GM12878 (cell line): ENCODE measurements around the gene SENP6. TPM values are rescaled to one million over a fixed set of nuclear protein-coding genes. Genes with fewer than 3 reads are reported as not detected.

Source experiments
- EED ChIP-seq: sonication (generic); IDR thresholded peaks from 2 replicates; pipeline ENCODE4 v1.6.1; 2016; ENCODE audit warnings: antibody characterized with exemption, low read depth
- HDGF ChIP-seq: fragments of 450-650 bp; IDR thresholded peaks from 2 replicates; pipeline ENCODE4 v1.6.1; 2016; ENCODE audit warnings: antibody characterized with exemption
- IKZF2 ChIP-seq, 2 experiments: fragments of 450-650 bp; IDR thresholded peaks; 2 replicates each; pipeline ENCODE4 v1.6.1; 2017; ENCODE audit warnings: mild to moderate bottlenecking in 2 of 2, moderate library complexity in 2 of 2
- IRF4 ChIP-seq: IDR thresholded peaks from 2 replicates; pipeline ENCODE4 v1.6.1; 2011; ENCODE audit warnings: low read depth, low read length
- NFYB ChIP-seq: IDR thresholded peaks from 2 replicates; pipeline ENCODE4 v1.6.1; 2011; ENCODE audit warnings: low read depth, mild to moderate bottlenecking, low read length, improper control_type of control experiment, moderate library complexity; ENCODE audit not compliant: insufficient read depth
- NR2C2 ChIP-seq: IDR thresholded peaks from 2 replicates; pipeline ENCODE4 v1.6.1; 2011; ENCODE audit warnings: borderline replicate concordance, low read depth; ENCODE audit not compliant: control insufficient read depth, insufficient read length
- NR2F1 ChIP-seq: fragments of 450-650 bp; conservative IDR thresholded peaks from 2 replicates; pipeline ENCODE4 v1.6.1; 2017; ENCODE audit warnings: mild to moderate bottlenecking
- RFX5 ChIP-seq: IDR thresholded peaks from 2 replicates; pipeline ENCODE4 v1.6.1; 2011; ENCODE audit warnings: low read depth, low read length, improper control_type of control experiment
- SREBF2 ChIP-seq: IDR thresholded peaks from 2 replicates; pipeline ENCODE4 v1.6.1; 2012; ENCODE audit warnings: mild to moderate bottlenecking, low read length
- TARDBP ChIP-seq: IDR thresholded peaks from 2 replicates; pipeline ENCODE4 v1.6.1; 2016; ENCODE audit warnings: borderline replicate concordance
- YY1 ChIP-seq: IDR thresholded peaks from 2 replicates; pipeline ENCODE4 v1.6.1; 2011; ENCODE audit warnings: low read depth, mild to moderate bottlenecking, low read length
- ZBED1 ChIP-seq: IDR thresholded peaks from 2 replicates; pipeline ENCODE4 v1.6.1; 2016; ENCODE audit warnings: borderline replicate concordance
- ZBTB40 ChIP-seq: fragments of 450-650 bp; IDR thresholded peaks from 2 replicates; pipeline ENCODE4 v1.6.1; 2016; ENCODE audit warnings: mild to moderate bottlenecking, moderate library complexity, borderline replicate concordance
- polyA plus RNA-seq, 11 experiments: library from polyadenylated mRNA; depleted of rRNA in 4 of 11; unstranded in 6 of 11; stranded (reverse) in 5 of 11; fragments of >200 nt; fragmentation: Nextera tagmentation in 4 of 11; fragmentation: Illumina TruSeq in 1 of 11; extraction: Ambion mirVana in 4 of 11; extraction: Trizol in 1 of 11; gene quantifications; 1 replicate in 1 of 11; 2 replicates in 10 of 11; pipeline versions ENCODE4 v1.2.1 to v1.2.3, GENCODE V29; 2011 to 2016; ENCODE audit warnings: inconsistent platforms in 2 of 11, missing spikeins in 2 of 11, low read depth in 1 of 11
- total RNA-seq, 4 experiments: library from RNA; depleted of rRNA in 3 of 4; stranded (reverse); fragments of >200 nt in 3 of 4; fragmentation: Illumina TruSeq in 1 of 4; extraction: Trizol in 1 of 4; gene quantifications; 2 replicates each; pipeline versions ENCODE4 v1.2.1 to v1.2.3, GENCODE V29; 2013 to 2021

The SENP6 gene
- total and polyA plus RNA-seq, 10 of the 15 experiments (the other 5 are each of a cell fraction or from before 2014, with no cell fraction given) = 10.7 to 70.0 (median 42.3) TPM

- TF ChIP-seq SREBF2 (no peak), IRF4 (no peak), NR2C2 (no peak), RFX5 (no peak), HDGF (no peak), IKZF2 (IDR thresholded peaks at IDR 0.05) (no peak), NR2F1 (peak; percentile 43), EED (no peak), YY1 (no peak), TARDBP (no peak), ZBTB40 (peak; percentile 90), ZBED1 (no peak), NFYB (no peak)
Observed at GRCh38 chr6:75613056-75613501, 11.4 kb downstream of the SENP6 start (continued).
